IPS-NIHi7 (cell line): ENCODE results near the gene ADORA1.

Experiments
- DNase-seq: peaks from one replicate; pipeline ENCODE4 v3.0.0; 2012; ENCODE audit warnings: mixed read lengths; ENCODE audit errors: extremely low spot score

ADORA1 gene

DNA sequence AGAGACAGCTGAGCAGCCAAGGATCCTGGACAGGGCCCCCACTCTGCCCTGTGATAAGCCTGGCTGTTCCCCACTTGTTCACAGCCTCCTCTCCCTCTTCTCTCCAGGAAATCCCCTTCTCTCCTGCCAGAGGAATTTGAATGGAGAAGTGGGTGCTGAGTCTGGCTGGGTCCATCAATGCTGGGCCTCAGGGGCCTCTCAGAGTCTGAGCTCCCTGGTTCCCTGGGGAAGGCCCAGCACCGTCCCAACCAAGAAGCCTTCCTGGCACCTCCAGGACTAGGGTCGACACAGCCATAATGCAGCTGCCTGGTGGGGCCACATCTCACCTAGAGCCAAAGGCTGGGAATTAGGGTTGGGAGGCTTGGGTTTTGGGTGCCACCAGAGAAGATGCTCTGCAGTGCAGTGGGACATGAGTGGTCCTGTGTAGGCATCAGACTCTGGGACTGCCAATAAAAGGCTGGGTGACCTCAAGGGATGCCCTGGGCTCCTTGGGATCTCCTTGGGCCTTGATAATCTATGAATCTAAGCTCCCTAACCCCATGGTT lies 45.6 kb downstream of the ADORA1 start:
- DNase-seq = no peak

DNA sequence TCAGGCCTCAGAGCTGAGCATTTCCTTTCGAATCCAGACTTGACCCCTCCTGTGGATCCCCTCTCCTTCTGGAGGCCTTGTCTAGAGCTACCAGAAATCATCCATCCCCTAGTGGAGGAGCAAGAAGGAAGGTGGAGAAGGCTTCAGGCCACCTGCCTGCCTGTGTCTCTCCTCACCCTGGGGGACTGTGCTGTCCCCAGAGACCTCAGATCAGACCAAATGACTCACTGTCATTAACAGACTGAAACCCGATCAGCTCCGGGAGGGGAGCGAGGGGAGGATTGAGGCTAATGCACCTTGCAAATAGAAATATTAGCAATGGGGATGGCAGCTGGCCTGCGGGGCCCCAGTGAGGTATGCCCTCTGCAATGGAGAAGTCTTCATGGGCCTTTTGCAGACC lies 46.0 kb downstream of the ADORA1 start:
- DNase-seq = no peak

GRCh38 chr1:203174324-203174985 lies 46.9 kb downstream of the ADORA1 start:
- no peak for DNase-seq

- DNase-seq = no peak
Measured at GRCh38 chr1:203175237-203175826, 47.8 kb downstream of the ADORA1 start, which contains the start of gene MYBPH. MYBPH (minus strand) TSS chr1:203175826; CDS start chr1:203175755, 71 bp downstream.

GRCh38 chr1:203175827-203176241 lies 48.3 kb downstream of the ADORA1 start:
- DNase-seq = no peak

DNA sequence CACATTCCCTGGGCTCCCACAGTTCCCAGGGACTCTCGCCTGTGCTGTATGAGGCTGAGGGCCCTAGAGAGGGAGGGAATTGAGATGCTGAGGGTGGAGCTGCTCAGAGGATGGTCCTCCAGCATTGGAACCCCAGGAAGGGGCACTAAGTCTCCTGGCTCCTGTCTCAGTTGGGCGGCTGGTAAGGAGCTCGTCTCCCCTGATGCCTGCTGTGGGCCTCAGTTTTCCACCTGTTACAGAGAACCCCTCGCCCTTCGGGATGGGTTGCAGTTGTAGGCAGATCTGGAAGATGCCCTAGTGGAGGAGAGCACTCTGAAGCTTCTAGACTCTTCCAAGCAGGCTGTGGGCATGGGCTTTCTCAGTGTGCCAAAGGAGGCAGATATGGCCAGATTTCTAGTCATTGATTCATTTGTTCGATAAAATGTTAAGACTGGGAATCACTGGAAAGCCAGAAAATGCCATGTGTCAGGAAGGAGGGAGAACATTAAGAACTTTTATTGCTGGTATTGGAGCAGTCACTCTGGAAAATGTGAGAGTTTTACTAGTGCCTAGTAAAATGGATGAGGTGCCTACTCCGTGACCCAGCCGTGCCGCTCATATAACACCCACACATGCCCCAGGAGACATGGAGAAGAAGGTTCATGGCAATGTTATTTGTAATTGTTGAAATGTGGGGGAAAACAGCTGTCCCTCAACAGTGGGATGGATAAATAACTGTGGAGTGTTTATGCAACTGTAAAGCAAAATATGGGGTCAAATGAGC lies 48.9 kb downstream of the ADORA1 start:
- DNase-seq = no peak

GRCh38 chr1:203177036-203177405 lies 49.5 kb downstream of the ADORA1 start:
- no peak for DNase-seq

GRCh38 chr1:203177470-203178039 lies 50.0 kb downstream of the ADORA1 start:
- no peak for DNase-seq

GRCh38 chr1:203178083-203178482 lies 50.6 kb downstream of the ADORA1 start:
- DNase-seq = peak; percentile 71

- DNase-seq = no peak
Measured at GRCh38 chr1:203178821-203179666, 51.5 kb downstream of the ADORA1 start.

DNA sequence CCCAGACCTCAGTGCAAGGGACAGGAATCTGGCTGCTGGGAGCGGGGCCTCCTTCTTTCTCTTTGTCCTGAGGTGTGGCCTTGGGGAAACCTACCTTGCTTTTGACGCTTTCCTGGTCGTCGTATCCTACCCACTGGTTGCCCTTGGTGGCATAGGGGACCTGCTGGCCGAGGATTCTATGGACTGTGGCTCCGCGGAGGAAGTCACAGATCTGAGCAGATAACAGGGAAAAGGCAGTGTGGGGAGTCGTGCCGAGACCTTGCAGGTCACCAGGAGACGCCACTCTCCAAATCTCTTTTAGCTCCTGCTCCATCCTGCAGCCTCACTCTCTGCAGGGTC lies 52.1 kb downstream of the ADORA1 start:
- DNase-seq = no peak

- no peak for DNase-seq
Measured at GRCh38 chr1:203180611-203181330, 53.2 kb downstream of the ADORA1 start.

DNA sequence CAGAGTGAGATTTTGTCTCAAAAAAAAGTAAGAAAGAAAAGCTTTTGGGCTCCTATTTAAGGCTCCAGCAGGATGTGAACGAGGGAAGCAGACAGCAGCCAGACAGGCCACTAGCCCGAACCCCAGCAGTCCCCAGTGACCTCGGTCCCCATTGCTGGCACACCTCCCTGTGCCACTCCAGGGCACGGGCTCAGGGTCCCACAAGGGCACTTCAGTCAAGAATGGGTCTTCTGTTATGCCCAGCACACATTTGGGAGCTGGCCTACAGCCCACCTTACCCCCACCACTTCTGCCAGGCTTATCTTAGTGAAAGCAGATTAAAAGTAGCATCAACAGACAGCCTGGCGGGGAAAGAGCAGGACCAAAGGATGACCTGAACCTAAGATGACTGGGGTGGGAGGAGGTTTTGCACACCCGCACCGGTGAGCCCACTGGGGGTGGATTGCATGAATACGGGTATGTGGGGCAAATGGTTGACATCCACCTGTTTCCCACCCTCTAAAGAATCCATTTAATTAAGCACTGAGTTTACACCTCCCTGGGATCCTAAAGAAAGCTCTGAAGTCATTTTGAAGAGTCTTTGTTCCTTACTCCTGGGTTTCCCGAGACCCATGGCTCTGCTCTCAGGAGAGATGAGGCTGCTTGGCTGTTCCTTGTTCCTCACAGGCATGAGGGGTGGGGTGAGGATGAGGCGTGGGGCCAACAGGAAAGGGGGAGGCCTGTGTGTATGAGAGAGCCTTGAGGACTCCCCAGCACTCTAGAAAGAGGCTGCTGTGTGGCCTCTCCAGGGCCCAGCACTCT lies 54.3 kb downstream of the ADORA1 start:
- DNase-seq = no peak

DNA sequence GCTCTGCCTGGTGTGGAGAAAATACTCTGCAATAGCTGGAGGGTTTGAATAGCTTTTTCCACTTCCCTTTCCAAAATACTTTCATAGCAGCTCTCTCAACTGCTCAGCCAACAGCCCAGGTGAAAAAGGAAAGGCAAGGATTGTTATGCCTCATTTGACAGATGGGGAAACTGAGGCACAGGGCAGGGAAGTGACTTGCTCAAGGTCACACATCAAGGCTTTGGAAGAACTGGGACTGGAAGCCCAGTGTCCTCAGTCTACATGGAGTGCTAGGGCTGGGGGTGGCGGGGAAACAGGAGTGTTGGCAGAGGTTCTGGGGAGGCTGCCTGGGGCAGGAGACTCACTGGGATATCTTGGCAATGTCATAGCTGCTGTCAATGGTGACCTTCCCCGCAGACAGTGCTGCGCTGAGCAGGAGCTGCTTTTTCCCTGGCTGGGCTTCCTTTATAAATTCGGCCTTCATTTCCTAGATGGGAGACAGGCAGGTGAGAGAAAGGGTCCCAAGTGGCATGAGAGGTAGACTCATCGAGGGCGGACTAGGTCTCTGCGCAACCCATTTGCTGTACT lies 54.9 kb downstream of the ADORA1 start:
- DNase-seq = no peak

- DNase-seq = no peak
Measured at GRCh38 chr1:203183828-203184227, 56.3 kb downstream of the ADORA1 start.

- no peak for DNase-seq
Measured at GRCh38 chr1:203184467-203184866, 56.9 kb downstream of the ADORA1 start.

DNA sequence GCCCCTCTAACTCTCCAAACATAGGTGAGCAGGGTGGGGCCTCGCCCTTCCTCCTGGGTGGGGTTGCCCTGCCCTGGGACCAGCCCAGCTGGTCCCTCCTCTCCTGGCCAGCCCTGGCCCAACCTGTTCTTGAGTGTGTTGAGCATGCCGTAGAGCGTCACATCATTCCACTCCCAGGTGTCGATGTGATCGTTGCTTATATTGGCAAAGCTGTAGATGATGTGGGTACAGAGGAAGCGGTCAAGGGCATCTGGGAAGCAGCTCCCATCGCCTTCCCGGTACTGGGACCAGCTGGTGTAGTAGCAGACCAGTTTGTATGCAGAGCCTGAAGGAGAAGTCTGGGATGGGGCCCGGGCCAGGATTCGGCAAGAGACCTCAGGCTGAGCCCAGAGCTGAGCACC lies 57.5 kb downstream of the ADORA1 start:
- DNase-seq = no peak

DNA sequence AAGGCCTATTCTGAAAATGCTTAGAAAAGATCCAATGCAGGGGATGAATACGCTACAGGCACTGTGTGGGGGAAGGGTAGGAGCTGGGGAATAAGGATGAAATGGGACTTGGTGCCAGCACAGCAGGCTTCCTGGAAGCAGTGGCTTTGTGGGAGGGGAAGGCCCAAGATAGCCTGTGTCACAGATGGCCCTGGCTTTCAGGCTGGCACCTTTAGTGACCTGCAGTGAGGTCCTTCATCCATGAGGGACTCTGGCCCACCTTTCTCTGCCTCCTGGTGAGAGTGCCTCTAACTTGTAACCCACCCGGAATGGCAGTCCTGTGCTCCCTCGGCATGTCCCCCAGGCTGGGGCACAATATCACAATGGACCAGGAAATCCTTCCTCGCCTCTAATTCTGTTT lies 58.1 kb downstream of the ADORA1 start:
- DNase-seq = no peak

- DNase-seq = no peak
Measured at GRCh38 chr1:203186091-203186445, 58.5 kb downstream of the ADORA1 start.
